Activated CD8-positive, alpha-beta T cell treated with anti-CD3 and anti-CD28 coated beads for 36 hours (primary cell): ENCODE results near the gene HES1. TPM values are rescaled to one million over a fixed set of nuclear protein-coding genes. Genes with fewer than 3 reads are reported as not detected.
"Not testable (repeated sequence)": the region's sequence is repeated elsewhere in the genome, so short reads cannot be mapped to it uniquely, and the experiment has no call there.

ENCODE experiments used
- ATAC-seq: fragments of 200-7000 bp; cut with Tn5 transposase; one replicate; pipeline ENCODE4 v1.10.0; 2021; ENCODE audit warnings: mild to moderate bottlenecking, moderate library complexity
- CTCF ChIA-PET: fragments of 350-600 bp; sonication (Branson Sonifier 250); formaldehyde crosslinking; loops from one replicate; lab custom pipeline; 2021; ENCODE audit warnings: antibody characterized with exemption; lab: Charles Lee
- POLR2A ChIA-PET: fragments of 350-600 bp; sonication (Branson Sonifier 250); formaldehyde crosslinking; loops from one replicate; lab custom pipeline; 2021; ENCODE audit warnings: antibody characterized with exemption; lab: Charles Lee
- DNase-seq: peaks from one replicate; pipeline ENCODE4 v3.0.0-alpha.2; 2020
- H3K27ac Mint-ChIP-seq: one replicate; pipeline ENCODE4 v1.8.0; 2021; ENCODE audit warnings: mild to moderate bottlenecking, mixed read lengths
- H3K27me3 Mint-ChIP-seq: one replicate; pipeline ENCODE4 v1.8.0; 2021; ENCODE audit warnings: mixed read lengths
- H3K36me3 Mint-ChIP-seq: one replicate; pipeline ENCODE4 v1.8.0; 2021; ENCODE audit warnings: low read depth, mixed read lengths
- H3K4me1 Mint-ChIP-seq: one replicate; pipeline ENCODE4 v1.8.0; 2021; ENCODE audit warnings: low read depth, mixed read lengths
- H3K4me3 Mint-ChIP-seq: one replicate; pipeline ENCODE4 v1.8.0; 2021; ENCODE audit warnings: mild to moderate bottlenecking, moderate library complexity, mixed read lengths
- H3K9me3 Mint-ChIP-seq: one replicate; pipeline ENCODE4 v1.8.0; 2021; ENCODE audit warnings: mixed read lengths
- CTCF ChIP-seq: fragments of 200-600 bp; IDR thresholded peaks from one replicate; pipeline ENCODE4 v1.8.0; 2022; ENCODE audit warnings: antibody characterized with exemption, mild to moderate bottlenecking
- intact Hi-C: fragments of 100-400 bp; cut with micrococcal nuclease; formaldehyde crosslinking; loops from one replicate; pipeline ENCODE4 v1.10.0; 2022
- total RNA-seq, 2 experiments: library from RNA; stranded (reverse); gene quantifications; one replicate each; pipeline ENCODE4 v1.2.3, GENCODE V29; 2021

Gene HES1
- total RNA-seq, 2 experiments from 2014 or later = not detected

DNA sequence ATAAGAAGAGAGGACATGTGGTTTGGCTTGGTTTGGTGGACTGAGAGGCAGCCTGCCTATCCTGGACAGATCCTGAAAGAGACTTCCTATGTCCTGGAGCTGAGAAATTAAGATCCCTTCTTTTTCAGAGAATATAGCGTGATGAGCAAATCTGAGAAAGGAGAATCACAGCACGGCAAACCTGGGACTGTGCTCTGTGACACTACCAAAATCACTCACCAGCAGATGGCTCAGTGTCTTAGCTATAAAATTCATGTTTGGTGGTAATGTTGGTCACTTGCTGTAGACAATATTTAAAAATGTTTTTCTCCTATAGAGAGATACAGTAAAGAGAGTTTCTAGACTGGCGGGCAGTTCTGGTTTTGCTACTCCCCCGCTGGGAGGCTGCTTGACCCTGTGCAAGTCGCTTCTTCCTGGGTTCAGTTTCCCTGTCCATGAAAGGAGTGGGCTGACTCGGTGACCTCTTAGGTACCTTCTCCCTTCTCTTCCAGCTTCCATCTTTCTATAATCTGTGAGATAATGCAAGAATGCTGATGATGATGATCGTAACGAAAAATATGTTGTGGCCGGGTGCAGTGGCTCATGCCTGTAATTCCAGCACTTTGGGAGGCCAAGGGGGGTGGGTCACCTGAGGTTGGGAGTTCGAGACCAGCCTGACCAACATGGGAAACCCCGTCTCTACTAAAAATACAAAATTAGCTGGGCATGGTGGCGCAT lies 7.6 kb upstream of the HES1 start:
- no peaks in the 10 kb centered on the region for H3K9me3 Mint-ChIP-seq
- no peak for TF ChIP-seq CTCF
- no peak overlapping the region for H3K4me3 Mint-ChIP-seq
- DNase-seq (no peak), ATAC-seq (no peak)
- peaks cover 10% of the 10 kb centered on the region for H3K4me1 Mint-ChIP-seq
- intact Hi-C loops = no loop called here
- no peaks in the 10 kb centered on the region for H3K36me3 Mint-ChIP-seq
- H3K27ac Mint-ChIP-seq = no peak overlapping the region
- H3K27me3 Mint-ChIP-seq = peaks cover 51% of the 10 kb centered on the region
- ChIA-PET CTCF (interaction anchor here (1.7 kb wide), 1 partner anchor 187 kb away, joined by 7 read pairs; no protein-coding TSS in a partner anchor), POLR2A (interaction anchor here (1.3 kb wide), 1 partner anchor 187 kb away, joined by 3 read pairs; no protein-coding TSS in a partner anchor)

DNA sequence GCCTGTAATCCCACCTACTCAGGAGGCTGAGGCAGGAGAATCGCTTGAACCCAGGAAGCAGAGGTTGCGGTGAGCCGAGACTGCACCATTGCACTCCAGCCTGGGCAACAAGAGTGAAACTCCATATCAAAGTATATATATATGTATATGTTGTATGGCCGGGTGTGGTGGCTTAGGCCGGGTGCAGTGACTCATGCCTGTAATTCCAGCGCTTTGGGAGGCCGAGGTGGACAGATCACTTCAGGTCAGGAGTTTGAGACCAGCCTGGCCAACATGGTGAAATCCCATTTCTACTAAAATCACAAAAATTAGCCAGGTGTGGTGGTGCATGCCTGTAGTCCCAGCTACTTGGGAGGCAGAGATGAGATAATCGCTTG lies 7.0 kb upstream of the HES1 start:
- H3K36me3 Mint-ChIP-seq, DNase-seq, H3K4me3 Mint-ChIP-seq, ATAC-seq, H3K9me3 Mint-ChIP-seq, intact Hi-C loops, H3K27ac Mint-ChIP-seq: not testable (repeated sequence)
- H3K4me1 Mint-ChIP-seq = peaks cover 14% of the 10 kb centered on the region
- POLR2A ChIA-PET = interaction anchor here (1.1 to 1.3 kb wide), 2 partner anchors 17 to 187 kb away, joined by 3 read pairs; no protein-coding TSS in a partner anchor
- CTCF ChIA-PET = interaction anchor here (1.7 kb wide), 2 partner anchors 10 to 187 kb away, joined by 6 to 7 read pairs; no protein-coding TSS in a partner anchor
- H3K27me3 Mint-ChIP-seq = peaks cover 55% of the 10 kb centered on the region

DNA sequence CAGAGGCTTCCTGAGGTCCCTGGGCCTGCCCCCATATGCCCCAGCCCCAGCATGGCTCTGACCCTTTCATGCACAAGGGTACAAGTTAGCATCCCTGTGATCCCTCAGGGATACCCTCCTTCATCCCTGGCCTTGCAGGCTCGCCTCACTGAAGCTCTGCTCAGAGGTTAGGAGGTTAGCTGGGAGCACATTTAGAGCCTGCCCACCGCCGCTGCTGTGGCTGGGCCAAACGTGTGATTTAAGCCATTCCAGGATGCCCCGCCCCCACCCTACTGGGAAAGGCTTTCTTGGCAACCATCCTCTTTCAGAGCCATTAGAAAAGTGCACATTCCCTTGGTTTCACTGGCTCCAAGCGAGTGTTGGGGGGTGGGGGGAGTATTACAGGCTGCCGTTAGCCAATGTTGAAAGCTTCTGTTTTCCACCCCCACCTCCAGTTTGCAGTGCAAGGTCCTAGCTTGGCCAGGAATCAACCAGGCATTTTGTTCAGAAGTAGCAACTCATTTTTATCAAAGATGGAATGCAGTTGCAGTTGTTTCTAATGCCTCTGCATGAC lies 6.3 kb upstream of the HES1 start:
- ChIA-PET POLR2A (interaction anchor here (1.1 kb wide), 1 partner anchor 18 kb away, joined by 3 read pairs; no protein-coding TSS in a partner anchor), CTCF (interaction anchor here (1.7 kb wide), 1 partner anchor 9 kb away, joined by 6 read pairs; no protein-coding TSS in a partner anchor)
- no peak for ATAC-seq
- Mint-ChIP-seq H3K9me3 (no peaks in the 10 kb centered on the region), H3K36me3 (no peaks in the 10 kb centered on the region), H3K4me1 (peaks cover 14% of the 10 kb centered on the region), H3K27ac (no peak overlapping the region), H3K27me3 (peaks cover 55% of the 10 kb centered on the region), H3K4me3 (no peak overlapping the region)
- no peak for DNase-seq
- intact Hi-C loops = loop anchor here (10.0 kb wide), 2 partner anchors 255 to 465 kb away; no protein-coding TSS in a partner anchor
- TF ChIP-seq CTCF = no peak

DNA sequence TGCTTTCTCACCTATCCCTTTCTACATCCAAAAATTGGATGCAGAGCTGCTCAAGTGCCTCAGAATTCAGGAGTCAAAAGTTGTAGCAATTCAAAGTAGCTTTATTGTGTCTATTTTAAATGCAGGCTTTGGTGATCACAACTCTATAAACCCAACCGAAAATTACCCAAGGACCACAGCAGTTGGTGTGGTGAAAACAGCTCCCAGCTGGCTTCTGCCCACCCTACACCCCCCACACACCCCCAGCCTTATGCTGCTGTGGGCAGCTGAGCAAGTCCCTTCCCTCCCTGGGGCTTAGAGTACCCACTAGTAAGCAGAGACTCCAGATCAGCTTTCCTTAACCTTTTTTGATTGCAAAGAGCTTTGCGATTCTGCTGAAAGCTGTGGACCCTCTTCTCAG lies 5.8 kb upstream of the HES1 start:
- no peak for ATAC-seq
- no peak overlapping the region for H3K27ac Mint-ChIP-seq
- H3K4me3 Mint-ChIP-seq = no peak overlapping the region
- no peak for DNase-seq
- peaks cover 55% of the 10 kb centered on the region for H3K27me3 Mint-ChIP-seq
- intact Hi-C loops = loop anchor here (10.0 kb wide), 2 partner anchors 255 to 465 kb away; no protein-coding TSS in a partner anchor
- ChIA-PET CTCF (interaction anchor here (1.3 to 1.7 kb wide), 2 partner anchors 9 to 186 kb away, joined by 4 to 6 read pairs; no protein-coding TSS in a partner anchor), POLR2A (no interaction called here)
- TF ChIP-seq CTCF = no peak
- H3K9me3 Mint-ChIP-seq = no peaks in the 10 kb centered on the region
- H3K36me3 Mint-ChIP-seq = no peaks in the 10 kb centered on the region
- H3K4me1 Mint-ChIP-seq = peaks cover 16% of the 10 kb centered on the region

DNA sequence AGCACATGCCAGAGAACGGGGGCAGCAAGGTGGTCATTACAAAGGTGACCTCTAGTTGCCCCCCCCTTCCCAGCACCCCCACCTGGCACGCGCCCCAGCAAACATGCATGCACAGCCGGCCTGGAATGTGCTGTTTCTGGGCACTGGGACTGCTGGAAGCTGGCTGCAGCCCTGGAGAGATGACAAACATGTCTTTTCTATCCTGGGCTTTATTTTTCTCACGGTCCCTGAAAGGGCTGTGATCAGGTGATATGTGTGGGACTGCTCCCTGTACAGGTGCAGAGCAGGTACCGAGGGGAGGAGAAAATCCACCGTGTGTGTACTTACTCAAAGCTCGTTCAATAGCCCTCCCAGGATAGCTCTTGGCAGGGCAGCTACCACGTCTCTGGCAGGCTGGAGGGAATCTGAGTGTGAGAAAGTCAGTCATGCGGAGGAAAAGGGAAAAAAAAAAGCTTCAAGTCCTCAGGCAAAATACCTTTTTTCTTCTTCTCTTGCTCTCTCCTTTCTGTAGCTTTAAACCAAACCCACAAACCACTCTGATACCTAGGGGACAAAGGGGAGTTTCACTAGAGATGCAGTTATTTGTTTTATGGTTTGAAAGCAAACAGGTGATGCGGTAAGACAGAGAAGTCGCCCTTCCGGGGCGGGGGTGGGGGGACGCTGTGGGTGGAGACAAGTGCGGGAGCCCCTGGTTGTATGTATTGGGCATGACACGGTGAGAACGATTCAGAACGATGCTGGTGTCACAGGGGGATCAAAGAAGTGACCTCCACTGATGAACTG lies 5.0 kb upstream of the HES1 start:
- Mint-ChIP-seq H3K9me3 (no peaks in the 10 kb centered on the region), H3K27ac (no peak overlapping the region), H3K27me3 (peaks cover 60% of the 10 kb centered on the region), H3K36me3 (no peaks in the 10 kb centered on the region), H3K4me1 (peaks cover 21% of the 10 kb centered on the region), H3K4me3 (no peak overlapping the region)
- DNase-seq (peak; percentile 24), ATAC-seq (no peak)
- CTCF ChIA-PET = interaction anchor here (1.3 kb wide), 1 partner anchor 185 kb away, joined by 4 read pairs; no protein-coding TSS in a partner anchor
- intact Hi-C loops = loop anchor here (10.0 kb wide), 2 partner anchors 256 to 466 kb away; no protein-coding TSS in a partner anchor
- no peak for TF ChIP-seq CTCF
- POLR2A ChIA-PET = interaction anchor here (0.6 to 1.0 kb wide), 2 partner anchors 24 to 226 kb away, joined by 3 read pairs; no protein-coding TSS in a partner anchor
